GM12801 (cell line): Measurements from ENCODE around the gene SNAP29.

Source experiments
- TF ChIP-seq, protein P1 (sequence below): IDR thresholded peaks from one replicate; pipeline ENCODE4 v1.5.1; 2011; ENCODE audit warnings: control low read depth; ENCODE audit not compliant: insufficient read length; ENCODE audit errors: extremely low read depth

SNAP29 gene

DNA sequence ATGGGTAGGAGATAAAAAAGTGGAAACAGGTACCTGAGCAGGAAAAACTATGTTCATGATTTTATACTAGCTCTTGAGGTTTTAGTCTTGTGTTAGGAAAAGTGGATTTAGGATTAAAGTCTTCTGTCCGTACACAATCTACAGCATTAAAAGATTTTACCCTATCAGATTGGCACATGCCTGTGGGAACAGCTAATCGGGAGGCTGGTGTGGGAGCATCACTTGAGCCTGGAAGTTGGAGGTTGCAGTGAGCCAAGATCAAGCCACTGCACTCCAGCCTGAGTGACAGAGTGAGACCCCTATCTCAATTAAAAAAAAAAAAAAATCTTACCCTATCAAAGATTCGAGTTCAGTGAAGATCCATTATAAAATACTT lies 46.2 kb downstream of the SNAP29 start:
- TF ChIP-seq, protein P1, sequence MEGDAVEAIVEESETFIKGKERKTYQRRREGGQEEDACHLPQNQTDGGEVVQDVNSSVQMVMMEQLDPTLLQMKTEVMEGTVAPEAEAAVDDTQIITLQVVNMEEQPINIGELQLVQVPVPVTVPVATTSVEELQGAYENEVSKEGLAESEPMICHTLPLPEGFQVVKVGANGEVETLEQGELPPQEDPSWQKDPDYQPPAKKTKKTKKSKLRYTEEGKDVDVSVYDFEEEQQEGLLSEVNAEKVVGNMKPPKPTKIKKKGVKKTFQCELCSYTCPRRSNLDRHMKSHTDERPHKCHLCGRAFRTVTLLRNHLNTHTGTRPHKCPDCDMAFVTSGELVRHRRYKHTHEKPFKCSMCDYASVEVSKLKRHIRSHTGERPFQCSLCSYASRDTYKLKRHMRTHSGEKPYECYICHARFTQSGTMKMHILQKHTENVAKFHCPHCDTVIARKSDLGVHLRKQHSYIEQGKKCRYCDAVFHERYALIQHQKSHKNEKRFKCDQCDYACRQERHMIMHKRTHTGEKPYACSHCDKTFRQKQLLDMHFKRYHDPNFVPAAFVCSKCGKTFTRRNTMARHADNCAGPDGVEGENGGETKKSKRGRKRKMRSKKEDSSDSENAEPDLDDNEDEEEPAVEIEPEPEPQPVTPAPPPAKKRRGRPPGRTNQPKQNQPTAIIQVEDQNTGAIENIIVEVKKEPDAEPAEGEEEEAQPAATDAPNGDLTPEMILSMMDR: no peak

DNA sequence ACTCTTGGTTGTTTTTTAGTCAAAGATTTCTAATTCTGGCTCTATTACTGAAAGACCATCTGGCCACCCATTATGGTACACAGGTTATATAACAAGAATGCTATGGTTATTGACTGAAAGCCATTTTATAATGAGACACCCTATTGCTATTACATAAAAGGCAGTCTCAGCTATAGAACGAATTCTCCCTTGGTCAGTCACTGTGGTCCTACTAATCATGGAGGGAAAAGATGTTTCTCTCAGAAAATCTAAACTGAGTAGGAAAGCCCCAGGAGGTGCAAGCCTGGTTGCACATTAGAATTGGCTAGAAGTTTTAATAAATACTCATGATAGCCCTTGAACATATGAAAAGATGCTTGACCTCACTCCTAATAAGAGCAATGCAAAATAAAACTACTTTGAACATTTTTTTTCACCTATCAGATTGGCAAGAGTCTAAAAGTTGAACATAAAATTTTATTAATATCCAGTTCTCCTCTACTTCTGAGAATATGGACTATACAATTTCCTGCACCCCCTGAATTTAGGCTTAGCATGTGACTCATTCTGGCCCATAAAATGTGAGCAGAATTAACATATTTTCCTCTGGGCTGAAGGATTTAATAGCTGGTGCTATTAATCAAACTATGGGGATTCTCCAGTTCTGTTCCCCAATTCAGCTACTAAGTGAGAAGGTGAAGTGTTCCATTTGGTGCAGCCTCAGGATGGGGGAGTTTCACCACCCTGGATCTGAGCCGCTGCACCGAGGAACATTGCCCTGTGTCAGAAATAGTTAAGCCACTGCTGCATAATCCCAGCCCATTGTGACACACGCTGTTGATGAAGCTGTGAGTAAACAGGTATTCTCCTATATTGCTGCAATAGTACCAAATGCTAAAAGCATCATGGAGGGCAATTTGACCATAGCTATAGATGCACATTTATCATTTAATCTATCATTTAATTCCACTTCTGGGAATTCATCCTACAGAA lies 46.9 kb downstream of the SNAP29 start:
- TF ChIP-seq, protein P1: no peak

DNA sequence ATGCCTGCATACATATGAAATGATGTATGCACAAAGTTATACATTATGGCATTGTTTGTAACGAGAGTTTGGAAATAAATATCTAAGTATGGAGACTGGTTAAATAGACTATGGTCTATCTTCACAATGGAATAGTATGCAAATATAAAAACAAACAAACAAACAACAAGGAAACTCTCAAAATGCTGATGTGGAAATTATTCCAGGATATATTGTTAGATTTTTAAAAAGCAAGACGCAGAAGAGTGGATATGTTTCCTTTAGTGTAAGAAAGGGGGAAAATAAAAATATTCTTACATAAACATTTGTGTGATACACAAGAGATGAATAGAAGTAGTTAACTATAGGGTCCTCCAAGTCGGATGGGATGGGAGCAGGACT lies 47.6 kb downstream of the SNAP29 start:
- TF ChIP-seq, protein P1: no peak

DNA sequence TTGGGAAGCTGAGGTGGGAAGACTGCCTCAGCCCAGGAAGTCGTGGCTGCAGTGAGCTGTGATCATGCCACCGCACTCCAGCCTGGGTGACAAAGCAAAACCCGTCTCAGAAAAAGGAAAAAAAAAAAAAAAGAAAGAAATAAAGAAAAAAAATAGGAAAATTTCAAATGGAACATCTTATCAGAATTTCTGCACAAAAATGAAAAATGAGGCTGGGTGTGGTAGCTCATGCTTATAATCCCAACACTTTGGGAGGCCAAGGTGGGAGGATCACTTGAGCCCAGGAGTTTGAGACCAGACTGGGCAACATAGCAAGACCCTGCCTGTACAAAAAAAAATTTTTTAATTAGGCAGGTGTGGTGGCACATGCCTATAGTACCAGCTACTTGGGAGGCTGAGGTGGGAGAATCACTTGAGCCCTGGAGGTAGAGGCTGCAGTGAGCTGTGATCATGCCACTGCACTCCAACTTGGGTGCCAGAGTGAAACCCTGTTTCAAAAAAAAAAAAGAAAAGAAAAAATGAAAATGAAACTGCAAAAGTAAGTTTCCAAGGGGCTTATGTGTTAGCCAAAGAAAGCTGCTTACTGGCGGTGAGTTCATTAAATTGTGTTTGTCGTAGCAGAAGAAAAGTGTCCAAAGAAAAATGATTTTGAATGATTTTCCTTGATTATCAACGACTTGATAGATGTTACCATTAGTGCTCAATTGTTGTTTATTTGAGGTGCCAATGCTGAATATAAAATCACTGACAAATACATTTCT lies 50.9 kb downstream of the SNAP29 start:
- TF ChIP-seq, protein P1: no peak

DNA sequence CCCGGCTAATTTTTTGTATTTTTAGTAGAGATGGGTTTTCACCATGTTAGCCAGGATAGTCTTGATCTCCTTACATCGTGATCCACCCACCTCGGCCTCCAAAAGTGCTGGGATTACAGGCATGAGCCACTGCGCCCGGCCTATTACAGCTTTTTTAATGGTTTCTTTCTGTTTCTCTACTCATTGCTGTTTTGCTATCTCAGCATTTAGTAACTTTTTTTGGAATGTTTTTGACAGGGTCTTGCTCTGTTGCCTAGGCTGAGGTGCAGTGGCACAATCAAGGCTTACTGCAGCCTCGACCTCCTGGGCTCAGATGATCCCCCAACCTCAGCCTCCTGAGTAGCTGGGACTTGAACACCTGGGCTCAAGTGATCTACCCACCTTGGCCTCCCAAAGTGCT lies 53.7 kb downstream of the SNAP29 start:
- TF ChIP-seq, protein P1: no peak

DNA sequence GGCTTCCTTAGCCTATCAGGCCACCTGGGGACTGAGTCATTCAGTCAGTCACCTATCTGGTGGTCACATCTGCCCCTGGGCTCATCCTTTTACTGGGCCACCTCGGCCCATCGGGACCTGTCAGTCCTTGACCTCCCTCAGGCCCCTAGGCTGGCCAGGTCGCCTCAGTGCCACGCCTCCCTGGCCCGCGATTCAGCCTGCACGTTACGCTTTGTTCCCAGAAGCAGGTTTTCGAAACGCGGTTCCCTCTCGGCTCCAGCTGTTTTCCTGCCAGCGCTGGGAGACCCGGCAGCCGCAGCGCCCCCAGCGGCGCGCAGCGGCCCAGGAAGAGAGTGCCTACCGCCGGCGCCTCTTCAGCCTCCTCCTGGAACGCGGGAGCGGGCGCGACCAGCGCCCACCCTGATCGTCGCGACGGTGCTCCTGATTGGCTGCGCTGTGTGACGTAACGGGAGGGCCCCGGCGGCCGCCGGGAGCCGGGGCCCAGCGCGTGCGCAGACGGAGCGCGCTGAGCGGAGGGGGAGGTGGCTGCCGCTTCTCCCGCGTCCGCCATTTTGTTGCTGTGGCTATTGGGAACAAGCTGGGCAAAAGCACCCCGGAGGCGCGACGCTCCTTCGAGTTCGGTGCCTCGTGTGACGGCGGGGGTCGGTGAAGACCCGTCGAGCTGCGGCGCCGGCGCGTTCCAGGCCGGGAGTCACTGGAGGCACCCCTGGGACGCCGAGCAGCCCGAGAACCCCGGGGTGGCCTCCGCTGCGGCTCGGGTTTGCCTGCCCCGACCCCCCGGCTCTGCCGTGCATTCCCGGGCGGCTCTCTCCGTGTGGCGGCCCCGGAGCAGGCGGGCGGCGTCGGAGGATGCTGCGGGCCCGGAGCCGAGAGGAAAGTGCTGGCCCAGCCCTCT lies 58.4 kb downstream of the SNAP29 start, which contains the start of gene CRKL:
Gene CRKL, plus strand, starts transcription at position 492 of the 895 bp plus-strand sequence. CDS start 528 bp downstream, outside the sequence.
- TF ChIP-seq, protein P1: no peak
